T-cell (primary cell): Measurements from ENCODE around the gene PPP1R10. TPM values are rescaled to one million over a fixed set of nuclear protein-coding genes. Genes with fewer than 3 reads are reported as not detected.

ENCODE experiments used
- ATAC-seq, 4 experiments: fragments of 200-7000 bp in 3 of 4; fragments of 150-1000 bp in 1 of 4; cut with Tn5 transposase; replicated peaks in 1 of 4; 1 replicate in 3 of 4; 2 replicates in 1 of 4; pipeline ENCODE4 v1.10.0; 2021; ENCODE audit warnings: moderate library complexity in 3 of 4, mild to moderate bottlenecking in 2 of 4, moderate number of reproducible peaks in 1 of 4
- CTCF ChIA-PET, 2 donors: fragments of 300-600 bp; sonication (Branson Sonifier 250); formaldehyde crosslinking; loops; one replicate each; lab custom pipeline; 2022; ENCODE audit warnings: antibody characterized with exemption in 2 of 2; lab: Charles Lee
- POLR2A ChIA-PET, 2 donors: fragments of 300-600 bp; sonication (Branson Sonifier 250); formaldehyde crosslinking; loops; one replicate each; lab custom pipeline; 2022; ENCODE audit warnings: antibody characterized with exemption in 2 of 2; lab: Charles Lee
- DNase-seq, 35 experiments: peaks; one replicate each; pipeline versions ENCODE4 v3.0.0 to v3.0.0-alpha.2; 2013 to 2023
- H3K27ac ChIP-seq: one replicate; pipeline ENCODE4 v1.5.1; 2013; ENCODE audit warnings: low read length
- H3K27me3 ChIP-seq, 2 experiments: replicated peaks in 1 of 2; 1 replicate in 1 of 2; 2 replicates in 1 of 2; pipeline versions ENCODE4 v1.6.1 to v1.7.0; 2013; ENCODE audit warnings: low read length in 1 of 2, mixed read lengths in 1 of 2; ENCODE audit not compliant: control insufficient read depth in 2 of 2, insufficient read depth in 2 of 2; ENCODE audit errors: extremely low read depth in 1 of 2
- H3K36me3 ChIP-seq, 2 donors: 1 replicate in 1 of 2; 2 replicates in 1 of 2; pipeline versions ENCODE4 v1.6.1 to v1.7.0; 2013; ENCODE audit warnings: low read length in 1 of 2; ENCODE audit not compliant: control insufficient read depth in 2 of 2, insufficient read depth in 1 of 2; ENCODE audit errors: extremely low read depth in 1 of 2
- H3K4me1 ChIP-seq, 2 experiments: 1 replicate in 1 of 2; 2 replicates in 1 of 2; pipeline versions ENCODE4 v1.6.1 to v1.7.0; 2013; ENCODE audit warnings: low read length in 2 of 2, mixed read lengths in 1 of 2; ENCODE audit not compliant: insufficient read depth in 2 of 2, control insufficient read depth in 1 of 2; ENCODE audit errors: extremely low read depth in 1 of 2
- H3K4me3 ChIP-seq, 2 donors: 1 replicate in 1 of 2; 2 replicates in 1 of 2; pipeline versions ENCODE4 v1.5.1 to v1.7.0; 2013; ENCODE audit warnings: mild to moderate bottlenecking in 2 of 2, low read length in 1 of 2, moderate library complexity in 1 of 2; ENCODE audit not compliant: control insufficient read depth in 1 of 2; ENCODE audit errors: extremely low read depth in 1 of 2
- H3K9me3 ChIP-seq: 2 replicates; pipeline ENCODE4 v1.7.0; 2013
- H3K27ac Mint-ChIP-seq, 2 donors: one replicate each; pipeline ENCODE4 v1.8.0; 2020 to 2021; ENCODE audit warnings: mild to moderate bottlenecking in 2 of 2, mixed read lengths in 2 of 2
- H3K27me3 Mint-ChIP-seq, 2 donors: one replicate each; pipeline ENCODE4 v1.8.0; 2021 to 2022; ENCODE audit warnings: mixed read lengths in 2 of 2
- H3K36me3 Mint-ChIP-seq: one replicate; pipeline ENCODE4 v1.8.0; 2021; ENCODE audit warnings: mixed read lengths
- H3K4me1 Mint-ChIP-seq, 3 donors: one replicate each; pipeline ENCODE4 v1.8.0; 2020 to 2022; ENCODE audit warnings: mixed read lengths in 3 of 3, mild to moderate bottlenecking in 1 of 3
- H3K4me3 Mint-ChIP-seq, 3 donors: one replicate each; pipeline ENCODE4 v1.8.0; 2020 to 2022; ENCODE audit warnings: mild to moderate bottlenecking in 3 of 3, mixed read lengths in 3 of 3, moderate library complexity in 3 of 3
- H3K9me3 Mint-ChIP-seq, 3 donors: one replicate each; pipeline ENCODE4 v1.8.0; 2020 to 2022; ENCODE audit warnings: mixed read lengths in 3 of 3
- WGBS: methylation state at CpG from one replicate; pipeline ENCODE4 v1.1.5; 2013; ENCODE audit warnings: missing lambda C conversion rate; ENCODE audit not compliant: insufficient coverage; 5-methylcytosine and 5-hydroxymethylcytosine counted together
- total RNA-seq, 35 experiments: library from RNA in 6 of 35; stranded (reverse) in 6 of 35; fragments of 120-200 nt in 1 of 35; gene quantifications; one replicate each; pipeline versions ENCODE4 v1.2.1 to v1.2.4 and lab custom pipeline; 2013 to 2026

The PPP1R10 gene
- total RNA-seq, 5 donors from 2014 or later (not counting 1 experiment from before 2014, with no cell fraction given): 104 to 170 (median 163) TPM

DNA sequence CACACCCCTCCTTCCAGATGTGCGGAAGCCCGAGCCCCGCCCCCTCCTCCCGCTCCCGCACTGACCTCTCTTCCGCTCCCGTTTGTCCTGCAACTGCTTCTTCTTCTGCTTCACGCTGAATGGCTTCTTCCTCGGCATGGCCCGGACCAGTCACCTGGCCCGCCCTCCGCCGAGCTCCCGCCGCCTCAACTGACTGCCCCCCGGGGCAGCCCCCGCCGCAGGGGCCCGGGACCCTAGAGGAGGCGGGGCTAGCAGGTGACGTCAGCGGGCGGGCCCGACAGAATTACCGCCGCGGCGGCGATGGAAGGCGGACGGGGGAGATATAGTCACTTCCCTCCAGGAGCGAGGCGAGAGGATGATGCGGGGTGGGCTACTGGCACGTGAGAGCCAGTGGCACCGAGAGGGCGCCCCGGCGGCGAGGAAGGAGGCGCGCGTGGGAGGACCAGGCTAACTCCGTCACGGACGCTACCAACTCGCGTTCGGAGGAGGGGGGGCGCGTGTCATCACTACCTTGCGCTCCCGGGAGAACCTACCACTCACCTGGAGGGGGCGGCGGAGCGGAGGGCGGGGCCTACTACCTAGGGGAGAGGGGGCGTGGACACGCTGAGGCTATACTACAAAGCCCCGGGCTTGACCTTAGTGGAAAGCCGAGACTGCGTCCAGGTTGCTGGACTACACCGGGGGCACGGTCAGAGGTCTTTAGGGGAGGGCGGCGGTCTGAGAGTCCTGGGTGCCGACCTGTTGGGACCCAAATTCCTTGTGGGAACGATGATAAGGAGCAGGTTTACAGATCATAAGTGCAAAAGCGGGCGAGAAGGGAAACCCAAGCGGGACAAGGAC lies 60.8 kb downstream of the PPP1R10 start, which contains the start of gene GNL1:
GNL1 (minus strand) TSS at position 424 of the 840 bp plus-strand sequence; CDS start at position 138, 286 bp downstream.
- Mint-ChIP-seq H3K27ac (peak within 1 kb of the TSS; percentile 99 to 100), H3K9me3 (no peaks in the 10 kb centered on the region), H3K4me3 (peak within 1 kb of the TSS; percentile 98 to 100 (median 98)), H3K36me3 (peaks cover 30% of the 10 kb centered on the region), H3K27me3 (no peaks in the 10 kb centered on the region), H3K4me1 (peaks cover 50 to 51% (median 51%) of the 10 kb centered on the region in 3 donors)
- ChIA-PET CTCF (interaction anchor here in 1 of 2 donors (0.6 to 2.5 kb wide), 6 partner anchors 12 to 175 kb away, joined by 3 to 17 read pairs (median 5); partner anchors contain the start of gene ABCF1), POLR2A (interaction anchor here (0.6 to 2.5 kb wide), 8 partner anchors 11 to 66 kb away, joined by 3 to 21 read pairs (median 6); partner anchors contain the start of gene ABCF1 (in 2 of the 2))
- ATAC-seq: peak; percentile 87 to 93 (median 92)
- no peaks in the 10 kb centered on the region for H3K9me3 ChIP-seq
- peaks cover 19 to 28% of the 10 kb centered on the region in 2 experiments for H3K4me1 ChIP-seq
- peak within 1 kb of the TSS; percentile 95 to 97 for H3K4me3 ChIP-seq
- H3K27ac ChIP-seq: peak within 1 kb of the TSS; percentile 98
- peak; percentile 96 to 99 (median 99) for DNase-seq
- H3K36me3 ChIP-seq: peaks cover 12 to 34% of the 10 kb centered on the region in 2 donors
- under 1% methylated on average over 54 of the region's 71 CpGs for WGBS
- H3K27me3 ChIP-seq: no peaks in the 10 kb centered on the region

DNA sequence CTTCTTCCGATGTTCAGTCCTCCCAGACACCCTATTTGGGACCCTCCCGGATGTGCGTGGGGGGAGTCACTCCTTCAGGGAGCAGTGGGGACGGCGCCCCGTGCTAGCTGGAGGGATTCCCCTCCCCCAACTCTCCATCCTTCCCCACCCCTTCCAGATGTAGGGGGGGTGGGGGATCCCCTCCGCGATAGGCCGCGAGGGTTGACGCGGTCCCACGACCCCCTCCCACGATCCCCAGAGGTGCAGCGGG lies 61.3 kb downstream of the PPP1R10 start:
- Mint-ChIP-seq H3K36me3 (peaks cover 34% of the 10 kb centered on the region), H3K9me3 (no peaks in the 10 kb centered on the region), H3K27me3 (no peaks in the 10 kb centered on the region), H3K27ac (peak overlapping the region; percentile 99 to 100), H3K4me3 (peak overlapping the region; percentile 98 to 100 (median 98)), H3K4me1 (peaks cover 50 to 51% (median 50%) of the 10 kb centered on the region in 3 donors)
- 0% methylated on average over 2 of the region's 15 CpGs for WGBS
- Histone ChIP-seq H3K36me3 (peaks cover 18 to 39% of the 10 kb centered on the region in 2 donors), H3K4me3 (peak overlapping the region; percentile 95 to 97), H3K27me3 (no peaks in the 10 kb centered on the region), H3K27ac (peak overlapping the region; percentile 98), H3K4me1 (peaks cover 19 to 28% of the 10 kb centered on the region in 2 experiments), H3K9me3 (no peaks in the 10 kb centered on the region)
- ChIA-PET CTCF (interaction anchor here in 1 of 2 donors (0.6 to 2.5 kb wide), 3 partner anchors 11 to 175 kb away, joined by 3 to 17 read pairs (median 3); no protein-coding TSS in a partner anchor), POLR2A (interaction anchor here (0.6 to 2.5 kb wide), 6 partner anchors 11 to 65 kb away, joined by 3 to 21 read pairs (median 6); partner anchors contain the start of gene ABCF1 (in 1 of the 2))
- DNase-seq: no peak
- ATAC-seq: no peak

DNA sequence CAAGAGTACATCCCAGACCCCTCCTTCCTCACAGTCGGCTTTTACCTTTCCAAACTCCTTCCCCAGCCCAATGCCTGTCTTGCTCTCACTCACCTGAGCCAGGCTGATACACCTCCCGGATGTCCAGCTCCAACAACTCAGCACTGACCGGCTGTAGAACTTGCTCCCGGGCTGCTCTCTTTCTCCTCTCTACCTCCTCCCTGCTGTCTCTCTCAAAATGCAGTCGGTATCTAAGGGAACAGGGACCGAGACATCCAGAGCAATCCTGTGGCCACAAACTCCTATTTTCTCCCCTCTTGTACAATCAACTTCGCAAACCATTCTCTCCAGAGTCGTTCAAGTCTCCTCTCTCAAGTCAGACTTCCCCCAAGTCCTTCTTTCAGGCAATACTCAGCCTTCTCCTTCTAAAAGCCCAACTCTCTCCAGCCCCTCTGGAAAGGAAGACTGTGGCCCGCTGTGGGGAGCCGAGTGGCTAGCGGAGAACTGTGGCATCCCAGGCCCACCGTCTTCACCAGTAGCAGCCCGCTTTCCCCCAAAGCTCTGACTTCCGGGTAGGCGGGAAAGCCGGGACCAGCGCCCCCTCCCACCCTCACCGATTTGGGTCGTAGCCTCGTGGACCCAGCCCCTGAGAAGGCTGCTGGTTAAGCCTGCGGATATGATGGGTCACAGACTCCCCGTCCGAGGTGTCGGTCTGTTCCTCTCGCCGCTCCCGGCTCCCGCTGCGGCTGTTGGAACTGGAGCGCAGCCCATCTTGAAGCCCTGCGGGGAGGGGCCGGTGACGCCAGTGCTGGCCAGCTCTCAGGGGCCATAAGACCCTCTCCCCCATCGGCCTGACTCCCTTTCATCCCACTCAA lies 61.9 kb downstream of the PPP1R10 start:
- H3K36me3 Mint-ChIP-seq: peaks cover 39% of the 10 kb centered on the region
- 24% methylated on average over 30 of the region's 34 CpGs for WGBS
- CTCF ChIA-PET: interaction anchor here in 1 of 2 donors (0.6 to 2.8 kb wide), 5 partner anchors 10 to 176 kb away, joined by 3 to 17 read pairs (median 9); no protein-coding TSS in a partner anchor
- Histone ChIP-seq H3K36me3 (peaks cover 19 to 44% of the 10 kb centered on the region in 2 donors), H3K27me3 (no peaks in the 10 kb centered on the region), H3K9me3 (no peaks in the 10 kb centered on the region), H3K27ac (peak overlapping the region; percentile 98), H3K4me3 (peak overlapping the region; percentile 95 to 97), H3K4me1 (peaks cover 19 to 28% of the 10 kb centered on the region in 2 experiments)
- H3K27ac Mint-ChIP-seq: peak overlapping the region; percentile 99 to 100
- no peaks in the 10 kb centered on the region for H3K9me3 Mint-ChIP-seq
- ATAC-seq (no peak), DNase-seq (peak in 4 of 35 experiments; percentile 9 to 16 (median 13))
- POLR2A ChIA-PET: interaction anchor here (0.5 to 2.5 kb wide), 9 partner anchors 10 to 173 kb away, joined by 3 to 21 read pairs (median 4); partner anchors contain the start of gene ABCF1 (in 1 of the 2)
- peak overlapping the region; percentile 98 to 100 (median 98) for H3K4me3 Mint-ChIP-seq
- no peaks in the 10 kb centered on the region for H3K27me3 Mint-ChIP-seq
- peaks cover 47 to 50% (median 50%) of the 10 kb centered on the region in 3 donors for H3K4me1 Mint-ChIP-seq

DNA sequence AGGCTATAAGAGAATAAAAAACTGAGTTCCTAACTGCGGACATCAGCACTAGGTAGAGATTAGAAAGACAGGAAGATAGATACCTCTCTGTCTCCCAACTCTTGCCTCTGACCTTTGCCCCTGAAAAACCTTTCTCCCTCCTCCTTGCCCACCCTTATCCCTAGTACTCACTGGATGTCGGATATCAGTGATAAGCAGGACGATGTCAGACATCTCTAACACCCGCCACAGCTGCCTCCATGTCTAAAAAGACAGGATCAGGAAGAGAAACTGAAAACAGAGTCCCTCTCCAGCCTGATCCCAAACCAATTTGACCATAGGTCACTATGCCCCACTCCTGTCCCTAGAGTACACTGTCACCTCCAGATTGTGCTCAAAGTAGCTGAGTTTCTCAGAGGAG lies 62.6 kb downstream of the PPP1R10 start:
- no peaks in the 10 kb centered on the region for H3K9me3 Mint-ChIP-seq
- H3K4me1 ChIP-seq: peaks cover 17 to 28% of the 10 kb centered on the region in 2 experiments
- DNase-seq (no peak), ATAC-seq (no peak)
- no peaks in the 10 kb centered on the region for H3K27me3 ChIP-seq
- H3K36me3 Mint-ChIP-seq: peaks cover 44% of the 10 kb centered on the region
- no peak overlapping the region for H3K27ac ChIP-seq
- ChIA-PET POLR2A (interaction anchor here in 1 of 2 donors (0.7 to 1.3 kb wide), 3 partner anchors 10 to 53 kb away, joined by 3 read pairs; partner anchors contain the start of gene ABCF1), CTCF (interaction anchor here (0.6 to 2.8 kb wide), 3 partner anchors 9 to 14 kb away, joined by 5 to 11 read pairs (median 9); no protein-coding TSS in a partner anchor)
- peaks cover 39 to 47% (median 43%) of the 10 kb centered on the region in 3 donors for H3K4me1 Mint-ChIP-seq
- H3K27me3 Mint-ChIP-seq: no peaks in the 10 kb centered on the region
- H3K36me3 ChIP-seq: peaks cover 19 to 47% of the 10 kb centered on the region in 2 donors
- H3K27ac Mint-ChIP-seq: peak overlapping the region; percentile 20 to 100
- peak overlapping the region; percentile 98 to 100 (median 98) for H3K4me3 Mint-ChIP-seq
- H3K9me3 ChIP-seq: no peaks in the 10 kb centered on the region
- no peak overlapping the region for H3K4me3 ChIP-seq
- WGBS: 94% methylated on average over 3 of the region's 4 CpGs

Other genes with a start within 250 kb of the PPP1R10 start
- gene HLA-E, start 127.7 kb downstream of the PPP1R10 start, total RNA-seq: 1,000 to 10,000 TPM; 1,114 to 1,417 (median 1,253) TPM
- gene GNL1, start 60.8 kb downstream of the PPP1R10 start, total RNA-seq: 100 to 1,000 TPM in 2 of 5 donors, 10 to 100 TPM in 3; 65.5 to 167 (median 72.9) TPM
- gene PRR3, start 59.9 kb downstream of the PPP1R10 start, total RNA-seq: 10 to 100 TPM; 12.8 to 22.1 (median 19.7) TPM
- gene ABCF1, start 45.8 kb downstream of the PPP1R10 start, total RNA-seq: 10 to 100 TPM; 61.1 to 89.9 (median 73.8) TPM
- gene MRPS18B, start 597 bp upstream of the PPP1R10 start, total RNA-seq: 10 to 100 TPM; 20.7 to 55.5 (median 50.2) TPM
- gene ATAT1, start 9.6 kb upstream of the PPP1R10 start, total RNA-seq: 10 to 100 TPM in 4 of 5 donors, 1 to 10 TPM in 1; 6.9 to 11.8 (median 10.4) TPM
- 10 to 100 TPM; 24.5 to 39.8 (median 31.4) TPM for gene C6orf136, start 29.9 kb upstream of the PPP1R10 start, total RNA-seq
- gene DHX16, start 55.8 kb upstream of the PPP1R10 start, total RNA-seq: 10 to 100 TPM; 29.0 to 51.9 (median 46.2) TPM
- gene PPP1R18, start 69.4 kb upstream of the PPP1R10 start, total RNA-seq: 100 to 1,000 TPM; 109 to 177 (median 156) TPM
- 1 to 10 TPM; 4.2 to 6.9 (median 5.5) TPM for gene NRM, start 73.7 kb upstream of the PPP1R10 start, total RNA-seq
- 10 to 100 TPM; 42.3 to 69.7 (median 53.4) TPM for gene MDC1, start 100.0 kb upstream of the PPP1R10 start, total RNA-seq
- gene TUBB, start 103.1 kb upstream of the PPP1R10 start, total RNA-seq: 100 to 1,000 TPM; 108 to 246 (median 202) TPM
- 100 to 1,000 TPM in 1 of 5 donors, 10 to 100 TPM in 4; 62.2 to 109 (median 74.2) TPM for gene FLOT1, start 125.4 kb upstream of the PPP1R10 start, total RNA-seq
- gene IER3, start 127.3 kb upstream of the PPP1R10 start, total RNA-seq: 10 to 100 TPM in 4 of 5 donors, 1 to 10 TPM in 1; 8.9 to 30.8 (median 12.4) TPM